ENCODE data around the gene CBX2.

DNA sequence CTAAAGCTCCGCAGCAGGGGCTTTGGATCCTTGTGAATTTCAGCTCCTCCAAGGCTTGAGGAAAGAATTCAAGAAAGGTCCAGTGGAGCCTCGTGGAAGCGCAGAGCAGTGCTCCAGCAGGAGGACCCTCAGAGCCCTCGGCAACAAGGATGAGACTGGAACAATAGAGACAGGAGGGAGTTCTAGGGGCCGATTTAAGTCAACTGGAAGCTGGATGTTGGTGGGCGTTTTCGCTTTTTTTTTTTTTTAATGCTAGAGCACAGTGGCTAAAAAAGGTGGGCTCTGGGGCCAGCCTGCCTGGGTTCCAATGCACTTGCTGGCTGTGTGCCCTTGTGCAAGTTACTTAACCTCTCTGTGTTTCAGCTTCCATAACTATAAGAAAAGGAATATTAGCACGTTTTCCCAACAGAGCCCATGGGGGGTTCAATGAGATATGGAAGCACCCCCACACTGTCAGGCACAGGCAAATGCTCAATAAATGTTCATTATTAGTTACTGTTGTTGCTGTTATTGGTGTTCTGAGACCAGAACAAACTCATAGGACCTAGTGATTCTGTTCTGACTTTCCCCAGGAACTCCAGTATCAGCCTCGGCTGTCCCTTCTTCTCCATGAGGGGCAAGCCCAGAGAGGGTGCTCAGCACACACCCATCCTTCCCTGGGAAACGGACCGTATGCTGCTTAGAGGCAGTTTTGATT lies 24.2 kb downstream of the CBX2 start:
- TF ChIP-seq, protein P1, sequence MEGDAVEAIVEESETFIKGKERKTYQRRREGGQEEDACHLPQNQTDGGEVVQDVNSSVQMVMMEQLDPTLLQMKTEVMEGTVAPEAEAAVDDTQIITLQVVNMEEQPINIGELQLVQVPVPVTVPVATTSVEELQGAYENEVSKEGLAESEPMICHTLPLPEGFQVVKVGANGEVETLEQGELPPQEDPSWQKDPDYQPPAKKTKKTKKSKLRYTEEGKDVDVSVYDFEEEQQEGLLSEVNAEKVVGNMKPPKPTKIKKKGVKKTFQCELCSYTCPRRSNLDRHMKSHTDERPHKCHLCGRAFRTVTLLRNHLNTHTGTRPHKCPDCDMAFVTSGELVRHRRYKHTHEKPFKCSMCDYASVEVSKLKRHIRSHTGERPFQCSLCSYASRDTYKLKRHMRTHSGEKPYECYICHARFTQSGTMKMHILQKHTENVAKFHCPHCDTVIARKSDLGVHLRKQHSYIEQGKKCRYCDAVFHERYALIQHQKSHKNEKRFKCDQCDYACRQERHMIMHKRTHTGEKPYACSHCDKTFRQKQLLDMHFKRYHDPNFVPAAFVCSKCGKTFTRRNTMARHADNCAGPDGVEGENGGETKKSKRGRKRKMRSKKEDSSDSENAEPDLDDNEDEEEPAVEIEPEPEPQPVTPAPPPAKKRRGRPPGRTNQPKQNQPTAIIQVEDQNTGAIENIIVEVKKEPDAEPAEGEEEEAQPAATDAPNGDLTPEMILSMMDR (IDR thresholded peaks at IDR 0.05) = no peak
- TF ChIP-seq POLR2A (IDR thresholded peaks at IDR 0.05) = no peak
